ENCODE results near the gene TET2.
A peak's percentile ranks its signal among the peaks of the same experiment; 100 is the strongest.

Gene TET2

GRCh38 chr4:105140684-105141490 is 5.8 kb upstream of the TET2 start:
- DNase-seq = peak in 4 of 14 donors; percentile 1 to 23 (median 6)

- no peak for DNase-seq
Observed at GRCh38 chr4:105145156-105145902, 1.3 kb upstream of the TET2 start.

- DNase-seq = peak in 5 of 14 donors; percentile 36 to 61 (median 52)
Observed at GRCh38 chr4:105145903-105146275, 787 bp upstream of the TET2 start.

GRCh38 chr4:105147016-105147552 is 408 bp downstream of the TET2 start:
- DNase-seq = peak in 3 of 14 donors; percentile 40 to 47 (median 46)

- DNase-seq = peak in 12 of 14 donors; percentile 22 to 76 (median 52)
Observed at GRCh38 chr4:105147553-105148161, 981 bp downstream of the TET2 start.

GRCh38 chr4:105148356-105148755 is 1.7 kb downstream of the TET2 start:
- DNase-seq = no peak

GRCh38 chr4:105148776-105149175 is 2.1 kb downstream of the TET2 start:
- no peak for DNase-seq

- no peak for DNase-seq
Observed at GRCh38 chr4:105149771-105150170, 3.1 kb downstream of the TET2 start.

GRCh38 chr4:105150503-105150902 is 3.8 kb downstream of the TET2 start:
- DNase-seq = no peak

GRCh38 chr4:105153749-105154148 is 7.1 kb downstream of the TET2 start:
- DNase-seq = no peak

GRCh38 chr4:105154576-105154975 is 7.9 kb downstream of the TET2 start:
- DNase-seq = no peak

GRCh38 chr4:105155426-105155825 is 8.8 kb downstream of the TET2 start:
- no peak for DNase-seq

- no peak for DNase-seq
Observed at GRCh38 chr4:105158837-105159236, 12.2 kb downstream of the TET2 start.

GRCh38 chr4:105162123-105162796 is 15.6 kb downstream of the TET2 start:
- no peak for DNase-seq

GRCh38 chr4:105164548-105164947 is 17.9 kb downstream of the TET2 start:
- no peak for DNase-seq

GRCh38 chr4:105166066-105166465 is 19.4 kb downstream of the TET2 start:
- no peak for DNase-seq

- DNase-seq = no peak
Observed at GRCh38 chr4:105170711-105171110, 24.0 kb downstream of the TET2 start.

GRCh38 chr4:105171912-105172311 is 25.2 kb downstream of the TET2 start:
- DNase-seq = no peak

- DNase-seq = no peak
Observed at GRCh38 chr4:105174098-105174497, 27.4 kb downstream of the TET2 start.

- DNase-seq = no peak
Observed at GRCh38 chr4:105179539-105180401, 33.1 kb downstream of the TET2 start.

- DNase-seq = no peak
Observed at GRCh38 chr4:105181259-105181658, 34.6 kb downstream of the TET2 start.
